CD4-positive, alpha-beta T cell (primary cell): ENCODE results near the gene MNT. TPM values are rescaled to one million over a fixed set of nuclear protein-coding genes. Genes with fewer than 3 reads are reported as not detected.
"Not testable (repeated sequence)": the region's sequence is repeated elsewhere in the genome, so short reads cannot be mapped to it uniquely, and the experiment has no call there.

ENCODE experiments used
- ATAC-seq: fragments of 200-7000 bp; cut with Tn5 transposase; one replicate; pipeline ENCODE4 v1.10.0; 2022; ENCODE audit warnings: mild to moderate bottlenecking; ENCODE audit not compliant: poor library complexity
- CTCF ChIA-PET: fragments of 350-600 bp; sonication (Branson Sonifier 250); formaldehyde crosslinking; loops from one replicate; lab custom pipeline; 2021; ENCODE audit warnings: antibody characterized with exemption, inconsistent platforms; lab: Charles Lee
- POLR2A ChIA-PET: fragments of 350-600 bp; sonication (Branson Sonifier 250); formaldehyde crosslinking; loops from one replicate; lab custom pipeline; 2021; ENCODE audit warnings: antibody characterized with exemption, inconsistent platforms; lab: Charles Lee
- DNase-seq, 14 experiments: peaks; one replicate each; pipeline ENCODE4 v3.0.0-alpha.2; 2013 to 2020; ENCODE audit warnings: mixed read lengths in 2 of 14
- H3K27ac ChIP-seq, 2 donors: one replicate each; pipeline versions ENCODE4 v1.5.1 to v1.7.0; 2013; ENCODE audit warnings: low read length in 2 of 2, low read depth in 1 of 2, mild to moderate bottlenecking in 1 of 2
- H3K27me3 ChIP-seq, 2 experiments: 1 replicate in 1 of 2; 2 replicates in 1 of 2; pipeline versions ENCODE4 v1.6.1 to v1.7.0; 2013; ENCODE audit warnings: low read length in 2 of 2, control low read depth in 1 of 2, mild to moderate bottlenecking in 1 of 2, moderate library complexity in 1 of 2; ENCODE audit not compliant: insufficient read depth in 2 of 2, control insufficient read depth in 1 of 2
- H3K36me3 ChIP-seq: one replicate; pipeline ENCODE4 v1.6.1; 2013; ENCODE audit warnings: low read length, control low read depth; ENCODE audit not compliant: insufficient read depth
- H3K4me1 ChIP-seq: one replicate; pipeline ENCODE4 v1.6.1; 2013; ENCODE audit warnings: low read length, control low read depth; ENCODE audit not compliant: insufficient read depth
- H3K4me3 ChIP-seq: one replicate; pipeline ENCODE4 v1.5.1; 2013; ENCODE audit warnings: mild to moderate bottlenecking, low read length, moderate library complexity
- H3K9me3 ChIP-seq, 2 experiments: 1 replicate in 1 of 2; 2 replicates in 1 of 2; pipeline versions ENCODE4 v1.6.1 to v1.7.0; 2013; ENCODE audit warnings: low read length in 2 of 2, mild to moderate bottlenecking in 2 of 2, control low read depth in 1 of 2, moderate library complexity in 1 of 2; ENCODE audit not compliant: control insufficient read depth in 1 of 2, insufficient read depth in 1 of 2
- H3K27ac Mint-ChIP-seq: one replicate; pipeline ENCODE4 v1.8.0; 2020; ENCODE audit warnings: mixed read lengths
- H3K27me3 Mint-ChIP-seq: one replicate; pipeline ENCODE4 v1.8.0; 2021; ENCODE audit warnings: mixed read lengths
- H3K36me3 Mint-ChIP-seq: one replicate; pipeline ENCODE4 v1.8.0; 2021; ENCODE audit warnings: low read depth, mixed read lengths
- H3K4me1 Mint-ChIP-seq: one replicate; pipeline ENCODE4 v1.8.0; 2021; ENCODE audit warnings: low read depth, mixed read lengths
- H3K4me3 Mint-ChIP-seq: one replicate; pipeline ENCODE4 v1.8.0; 2020; ENCODE audit warnings: mild to moderate bottlenecking, mixed read lengths
- H3K9me3 Mint-ChIP-seq: one replicate; pipeline ENCODE4 v1.8.0; 2020; ENCODE audit warnings: mixed read lengths
- intact Hi-C, 2 experiments: fragments of 100-400 bp; cut with DNase I in 1 of 2; cut with micrococcal nuclease in 1 of 2; formaldehyde crosslinking; loops; one replicate each; pipeline versions ENCODE4 v1.15.1 to v1.9.0; 2023 to 2025; cut with DNase I, micrococcal nuclease
- polyA plus RNA-seq, 2 donors: library from polyadenylated mRNA; unstranded; fragments of 120-200 nt; gene quantifications; one replicate each; pipeline ENCODE4 v1.2.1, GENCODE V29; 2013
- total RNA-seq, 174 experiments: library from RNA in 2 of 174; stranded (reverse) in 2 of 174; gene quantifications; one replicate each; pipeline ENCODE4 v1.2.3 and lab custom pipeline; 2021 to 2026
- TF ChIP-seq, protein P1 (sequence below): fragments of 200-600 bp; IDR thresholded peaks from one replicate; pipeline ENCODE4 v1.8.0; 2022; ENCODE audit warnings: antibody characterized with exemption, mild to moderate bottlenecking

MNT gene, protein sequence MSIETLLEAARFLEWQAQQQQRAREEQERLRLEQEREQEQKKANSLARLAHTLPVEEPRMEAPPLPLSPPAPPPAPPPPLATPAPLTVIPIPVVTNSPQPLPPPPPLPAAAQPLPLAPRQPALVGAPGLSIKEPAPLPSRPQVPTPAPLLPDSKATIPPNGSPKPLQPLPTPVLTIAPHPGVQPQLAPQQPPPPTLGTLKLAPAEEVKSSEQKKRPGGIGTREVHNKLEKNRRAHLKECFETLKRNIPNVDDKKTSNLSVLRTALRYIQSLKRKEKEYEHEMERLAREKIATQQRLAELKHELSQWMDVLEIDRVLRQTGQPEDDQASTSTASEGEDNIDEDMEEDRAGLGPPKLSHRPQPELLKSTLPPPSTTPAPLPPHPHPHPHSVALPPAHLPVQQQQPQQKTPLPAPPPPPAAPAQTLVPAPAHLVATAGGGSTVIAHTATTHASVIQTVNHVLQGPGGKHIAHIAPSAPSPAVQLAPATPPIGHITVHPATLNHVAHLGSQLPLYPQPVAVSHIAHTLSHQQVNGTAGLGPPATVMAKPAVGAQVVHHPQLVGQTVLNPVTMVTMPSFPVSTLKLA
- total RNA-seq (100 to 1,000 TPM; 111 to 118 TPM), total RNA-seq (lab: John Stamatoyannopoulos, UW) (12.0 to 114 (median 36.8) reads per million in 172 experiments)
- polyA plus RNA-seq (2013, experiment 1 of 2), result 15.9 TPM
- 22.1 TPM for polyA plus RNA-seq (2013, experiment 2 of 2)

DNA sequence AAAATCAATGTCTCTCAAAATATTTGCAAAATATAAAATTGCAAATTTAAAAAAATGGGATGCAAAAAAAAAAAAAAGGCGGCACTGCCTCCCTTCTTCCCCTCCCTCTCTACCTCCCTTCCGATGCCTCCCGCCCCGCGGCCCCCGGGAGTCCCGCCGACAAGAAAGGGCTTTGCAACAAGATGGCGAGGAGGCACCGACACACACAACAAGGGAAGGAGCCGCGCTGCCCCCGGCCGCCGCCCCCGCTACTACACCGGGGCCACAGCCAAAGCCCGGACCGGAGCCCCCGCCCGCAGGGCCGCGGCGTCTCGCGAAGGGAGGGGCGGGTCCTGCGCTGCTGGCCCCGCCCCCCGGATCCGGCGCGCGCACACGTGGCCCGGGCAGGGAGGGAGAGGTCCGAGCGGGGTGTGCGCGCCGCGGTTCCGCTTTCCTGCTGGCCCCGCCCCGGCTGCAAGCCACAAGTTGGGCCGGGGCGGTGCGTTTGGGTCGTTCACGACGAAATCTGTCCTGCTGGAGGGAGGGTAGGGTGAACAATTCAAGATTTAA is at the start of gene MNT:
Gene MNT (minus strand): TSS at position 184 of the 549 bp plus-strand sequence. CDS start 348 bp downstream, outside the sequence.
- peaks cover 57% of the 10 kb centered on the region for H3K4me1 ChIP-seq
- DNase-seq (peak; percentile 83 to 98 (median 92)), ATAC-seq (peak; percentile 45)
- Mint-ChIP-seq H3K9me3 (no peaks in the 10 kb centered on the region), H3K4me3 (peak within 1 kb of the TSS; percentile 100), H3K4me1 (peaks cover 51% of the 10 kb centered on the region), H3K36me3 (peaks cover 28% of the 10 kb centered on the region), H3K27ac (peak within 1 kb of the TSS; percentile 99), H3K27me3 (no peaks in the 10 kb centered on the region)
- H3K9me3 ChIP-seq, result no peaks in the 10 kb centered on the region
- no peaks in the 10 kb centered on the region for H3K36me3 ChIP-seq
- H3K27me3 ChIP-seq, result no peaks in the 10 kb centered on the region
- POLR2A ChIA-PET, result interaction anchor here (0.8 to 6.5 kb wide), 19 partner anchors 9 to 1742 kb away, joined by 3 to 132 read pairs (median 6); partner anchors contain the start of genes METTL16, PAFAH1B1, SGSM2 and SMG6
- peak within 1 kb of the TSS; percentile 93 to 100 for H3K27ac ChIP-seq
- intact Hi-C loops, result loop anchor here (1.0 to 5.0 kb wide), 7 partner anchors 8 to 359 kb away; partner anchors contain the start of genes SGSM2 (in 2 of the 2), TSR1 (in 2 of the 2) and OVCA2 (in 1 of the 2)
- TF ChIP-seq, protein P1, sequence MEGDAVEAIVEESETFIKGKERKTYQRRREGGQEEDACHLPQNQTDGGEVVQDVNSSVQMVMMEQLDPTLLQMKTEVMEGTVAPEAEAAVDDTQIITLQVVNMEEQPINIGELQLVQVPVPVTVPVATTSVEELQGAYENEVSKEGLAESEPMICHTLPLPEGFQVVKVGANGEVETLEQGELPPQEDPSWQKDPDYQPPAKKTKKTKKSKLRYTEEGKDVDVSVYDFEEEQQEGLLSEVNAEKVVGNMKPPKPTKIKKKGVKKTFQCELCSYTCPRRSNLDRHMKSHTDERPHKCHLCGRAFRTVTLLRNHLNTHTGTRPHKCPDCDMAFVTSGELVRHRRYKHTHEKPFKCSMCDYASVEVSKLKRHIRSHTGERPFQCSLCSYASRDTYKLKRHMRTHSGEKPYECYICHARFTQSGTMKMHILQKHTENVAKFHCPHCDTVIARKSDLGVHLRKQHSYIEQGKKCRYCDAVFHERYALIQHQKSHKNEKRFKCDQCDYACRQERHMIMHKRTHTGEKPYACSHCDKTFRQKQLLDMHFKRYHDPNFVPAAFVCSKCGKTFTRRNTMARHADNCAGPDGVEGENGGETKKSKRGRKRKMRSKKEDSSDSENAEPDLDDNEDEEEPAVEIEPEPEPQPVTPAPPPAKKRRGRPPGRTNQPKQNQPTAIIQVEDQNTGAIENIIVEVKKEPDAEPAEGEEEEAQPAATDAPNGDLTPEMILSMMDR, result no peak
- H3K4me3 ChIP-seq, result peak within 1 kb of the TSS; percentile 93
- CTCF ChIA-PET, result interaction anchor here (1.6 to 7.8 kb wide), 3 partner anchors 15 to 346 kb away, joined by 5 to 52 read pairs (median 11); partner anchors contain the start of gene HIC1

DNA sequence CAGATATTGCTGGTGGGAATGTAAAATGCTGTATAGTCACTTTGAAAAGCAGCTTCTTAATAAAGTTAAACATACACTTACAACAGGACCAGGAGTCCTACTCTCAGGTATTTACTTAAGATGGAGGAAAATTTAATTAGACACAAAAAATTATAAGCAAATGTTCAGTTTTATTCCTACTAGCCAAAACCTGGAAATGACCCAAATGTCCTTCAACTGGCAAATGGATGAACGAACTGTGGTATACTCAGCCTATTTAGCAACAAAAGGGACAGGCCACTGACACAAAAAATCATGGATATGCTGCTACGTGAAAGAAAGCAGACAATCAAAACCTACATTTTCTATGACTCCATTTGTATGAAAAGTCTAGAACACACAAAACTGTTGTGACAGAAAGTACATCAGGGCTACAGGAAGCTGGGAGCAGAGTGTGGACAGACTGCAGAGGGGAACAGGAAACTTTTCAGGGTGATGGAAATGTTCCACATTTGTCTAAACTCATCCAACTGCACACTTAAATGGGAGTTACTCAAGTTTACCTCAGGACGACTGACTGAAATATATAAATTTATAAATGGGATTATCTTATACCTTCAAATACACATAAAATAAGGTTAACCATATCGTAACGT is 49.3 kb upstream of the MNT start:
- POLR2A ChIA-PET, result no interaction called here
- H3K4me3 ChIP-seq, result no peak overlapping the region
- H3K27me3 Mint-ChIP-seq, result no peaks in the 10 kb centered on the region
- H3K4me3 Mint-ChIP-seq, result no peak overlapping the region
- peaks cover 4% of the 10 kb centered on the region for H3K9me3 Mint-ChIP-seq
- H3K27ac ChIP-seq, result no peak overlapping the region
- H3K36me3 Mint-ChIP-seq, result peaks cover 48% of the 10 kb centered on the region
- H3K4me1 Mint-ChIP-seq, result peaks cover 5% of the 10 kb centered on the region
- TF ChIP-seq, protein P1, result no peak
- no peak overlapping the region for H3K27ac Mint-ChIP-seq
- no peak for ATAC-seq
- H3K27me3 ChIP-seq, result no peaks in the 10 kb centered on the region
- intact Hi-C loops, result no loop called here
- H3K9me3 ChIP-seq, result peaks cover 0 to 7% of the 10 kb centered on the region in 2 experiments
- CTCF ChIA-PET, result interaction anchor here (1.4 kb wide), 1 partner anchor 34 kb away, joined by 4 read pairs; no protein-coding TSS in a partner anchor
- no peak for DNase-seq
- no peaks in the 10 kb centered on the region for H3K4me1 ChIP-seq
- peaks cover 4% of the 10 kb centered on the region for H3K36me3 ChIP-seq

DNA sequence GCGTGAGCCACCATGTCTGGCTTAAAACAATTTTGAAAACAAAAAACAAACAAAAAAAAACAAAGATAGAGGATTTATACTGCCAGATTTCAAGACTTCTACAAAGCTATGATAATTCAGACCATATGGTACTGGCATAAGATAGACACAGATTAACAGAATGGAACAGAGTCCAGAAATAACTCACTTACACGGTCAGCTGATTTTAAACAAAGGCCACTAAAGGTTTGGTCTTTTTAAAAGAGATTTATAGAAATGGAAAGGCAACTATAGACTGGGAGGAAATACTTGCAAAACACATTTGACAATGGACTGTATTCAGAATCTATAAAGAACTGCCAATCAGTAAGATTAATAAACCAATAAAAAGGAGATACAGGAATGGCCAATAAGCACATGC is 48.6 kb upstream of the MNT start:
- ATAC-seq (no peak), DNase-seq (no peak)
- no peak overlapping the region for H3K4me3 ChIP-seq
- peaks cover 51% of the 10 kb centered on the region for H3K36me3 Mint-ChIP-seq
- no peaks in the 10 kb centered on the region for H3K4me1 ChIP-seq
- no peak overlapping the region for H3K27ac Mint-ChIP-seq
- H3K27ac ChIP-seq, result no peak overlapping the region
- TF ChIP-seq, protein P1, result no peak
- ChIA-PET CTCF (interaction anchor here (1.4 kb wide), 1 partner anchor 35 kb away, joined by 4 read pairs; no protein-coding TSS in a partner anchor), POLR2A (no interaction called here)
- peaks cover 7% of the 10 kb centered on the region for H3K36me3 ChIP-seq
- peaks cover 5% of the 10 kb centered on the region for H3K4me1 Mint-ChIP-seq
- peaks cover 4% of the 10 kb centered on the region for H3K9me3 Mint-ChIP-seq
- H3K9me3 ChIP-seq, result peaks cover 0 to 7% of the 10 kb centered on the region in 2 experiments
- intact Hi-C loops, result no loop called here
- H3K27me3 ChIP-seq, result no peaks in the 10 kb centered on the region
- no peaks in the 10 kb centered on the region for H3K27me3 Mint-ChIP-seq
- H3K4me3 Mint-ChIP-seq, result no peak overlapping the region

DNA sequence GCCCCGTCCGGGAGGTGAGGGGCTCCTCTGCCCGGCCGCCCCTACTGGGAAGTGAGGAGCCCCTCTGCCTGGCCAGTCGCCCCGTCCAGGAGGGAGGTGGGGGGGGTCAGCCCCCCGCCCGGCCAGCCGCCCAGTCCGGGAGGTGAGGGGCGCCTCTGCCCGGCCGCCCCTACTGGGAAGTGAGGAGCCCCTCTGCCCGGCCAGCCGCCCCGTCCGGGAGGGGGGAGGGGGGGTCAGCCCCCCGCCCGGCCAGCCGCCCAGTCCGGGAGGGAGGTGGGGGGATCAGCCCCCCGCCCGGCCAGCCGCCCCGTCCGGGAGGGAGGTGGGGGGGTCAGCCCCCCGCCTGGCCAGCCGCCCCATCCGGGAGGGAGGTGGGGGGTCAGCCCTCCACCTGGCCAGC is 46.6 kb upstream of the MNT start:
- intact Hi-C loops, H3K27ac Mint-ChIP-seq, H3K9me3 ChIP-seq, DNase-seq, H3K4me1 ChIP-seq, H3K27me3 ChIP-seq, H3K4me3 Mint-ChIP-seq, H3K27me3 Mint-ChIP-seq, H3K9me3 Mint-ChIP-seq, POLR2A ChIA-PET, H3K4me1 Mint-ChIP-seq, ATAC-seq, CTCF ChIA-PET, H3K4me3 ChIP-seq, H3K27ac ChIP-seq, H3K36me3 ChIP-seq: not testable (repeated sequence)
- H3K36me3 Mint-ChIP-seq, result peaks cover 55% of the 10 kb centered on the region
